Articular chondrocyte of knee joint (primary cell): Measurements from ENCODE around the gene RBM4. TPM values are rescaled to one million over a fixed set of nuclear protein-coding genes. Genes with fewer than 3 reads are reported as not detected.

Source experiments
- small RNA-seq: library from RNA; depleted of rRNA; stranded (forward); fragments of <200 nt; gene quantifications from one replicate; pipeline ENCODE3, GENCODE V24; 2012
- total RNA-seq: library from RNA; depleted of rRNA; stranded (reverse); fragments of >200 nt; gene quantifications from 2 replicates; pipeline ENCODE4 v1.2.3, GENCODE V29; 2012

The RBM4 gene, protein sequence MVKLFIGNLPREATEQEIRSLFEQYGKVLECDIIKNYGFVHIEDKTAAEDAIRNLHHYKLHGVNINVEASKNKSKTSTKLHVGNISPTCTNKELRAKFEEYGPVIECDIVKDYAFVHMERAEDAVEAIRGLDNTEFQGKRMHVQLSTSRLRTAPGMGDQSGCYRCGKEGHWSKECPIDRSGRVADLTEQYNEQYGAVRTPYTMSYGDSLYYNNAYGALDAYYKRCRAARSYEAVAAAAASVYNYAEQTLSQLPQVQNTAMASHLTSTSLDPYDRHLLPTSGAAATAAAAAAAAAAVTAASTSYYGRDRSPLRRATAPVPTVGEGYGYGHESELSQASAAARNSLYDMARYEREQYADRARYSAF
- 84.2 and 86.1 TPM in 2 replicates for total RNA-seq

DNA sequence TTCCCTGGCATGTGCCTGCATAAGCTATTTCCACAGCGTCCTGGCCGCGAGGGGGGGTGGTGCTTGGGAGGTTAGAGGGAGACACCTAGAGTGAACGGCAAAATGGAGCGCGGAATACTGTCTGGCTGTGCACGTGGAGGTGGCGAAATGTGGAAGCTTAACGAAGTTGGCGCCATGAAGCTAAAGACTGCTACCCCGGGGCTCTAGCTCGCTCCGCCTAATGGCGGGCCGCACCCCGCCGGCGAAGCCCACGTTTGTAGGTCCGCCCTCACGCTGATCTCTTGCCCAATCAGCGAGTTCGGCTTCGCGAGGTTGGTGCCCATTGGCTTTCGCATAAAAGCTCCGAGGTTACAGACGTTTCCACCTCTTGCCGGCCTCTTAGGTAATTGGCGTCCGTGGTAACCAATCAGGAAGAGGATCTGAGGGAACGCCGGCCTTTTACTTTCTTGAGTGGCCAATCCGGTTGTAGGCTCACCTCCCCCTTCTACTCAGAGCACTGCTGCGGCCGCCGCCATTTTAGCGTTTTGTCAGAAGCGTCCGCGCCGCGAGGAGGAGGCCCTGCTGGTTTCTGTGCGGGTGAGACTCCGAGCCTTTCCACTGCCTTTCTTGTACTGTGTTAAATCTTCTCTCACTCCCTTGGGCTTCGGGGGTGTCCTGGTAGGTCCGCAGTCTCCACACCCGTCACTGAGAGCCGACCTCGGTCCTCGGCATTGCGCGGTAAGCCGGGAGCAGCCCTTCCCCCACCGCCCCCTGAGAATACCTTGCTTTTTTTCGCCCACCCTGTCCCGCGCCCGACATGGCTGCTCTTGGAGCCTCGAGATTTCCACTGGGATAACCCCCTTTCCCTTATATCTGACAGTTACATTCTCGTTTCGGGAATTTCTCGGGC lies at the start of gene RBM4:
Gene RBM4, plus strand, starts transcription at position 527 of the 889 bp plus-strand sequence. CDS start 1,009 bp downstream, outside the sequence.

DNA sequence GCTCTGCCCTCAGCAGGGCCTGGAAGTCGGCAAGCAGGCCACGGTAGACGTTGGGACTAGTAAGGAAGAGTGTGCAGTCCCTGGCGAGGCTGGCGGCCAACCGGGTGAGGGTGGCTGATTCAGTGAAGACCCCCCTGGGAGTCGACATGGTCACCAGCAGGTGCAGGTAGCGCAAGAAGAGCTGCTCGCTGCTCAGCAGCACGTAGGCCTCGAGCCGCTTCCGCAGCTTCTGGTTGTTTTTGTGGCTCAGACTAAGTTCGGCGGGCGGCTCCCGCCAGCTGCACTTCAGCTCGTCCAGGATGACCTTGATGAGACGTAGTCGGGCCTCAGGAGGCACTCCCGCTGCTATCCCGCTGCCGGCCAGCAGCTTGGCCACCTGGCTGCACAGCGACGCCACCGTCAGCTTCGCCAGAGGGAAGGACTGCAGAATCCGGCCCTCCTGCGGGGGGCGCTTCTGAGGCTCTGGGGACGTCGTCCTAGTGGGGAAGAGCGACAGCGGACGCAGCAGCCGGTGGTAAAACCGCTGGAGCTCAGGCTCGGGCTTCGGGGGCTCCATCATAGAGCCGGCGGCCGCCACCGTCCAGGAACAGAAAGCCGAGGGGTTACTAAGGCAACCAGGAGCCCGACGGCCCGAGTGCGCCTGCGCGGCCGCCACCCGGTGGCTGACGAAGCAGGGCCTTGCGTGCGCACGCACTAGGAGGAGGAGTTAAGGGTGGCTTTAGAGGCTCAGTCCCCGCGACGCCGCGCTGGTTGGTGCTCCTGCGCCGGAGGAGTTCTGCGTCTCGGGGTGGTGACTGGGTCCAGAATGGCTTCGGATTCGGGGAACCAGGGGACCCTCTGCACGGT lies 45.8 kb upstream of the RBM4 start, which contains the start of the genes CCDC87 and CCS:
Gene CCDC87, minus strand, starts transcription at position 607 of the 846 bp plus-strand sequence. Its CDS starts 48 bp downstream, at position 559.
Gene CCS, plus strand, starts transcription at position 729 of the 846 bp plus-strand sequence. Its CDS starts 77 bp downstream, at position 806.

GRCh38 chr11:66616379-66617154 lies 21.9 kb upstream of the RBM4 start, which contains the start of gene RBM14:
TSS of gene RBM14 (plus strand) at chr11:66616630. CDS start at chr11:66616721, 91 bp downstream.

GRCh38 chr11:66677599-66678375 lies 39.3 kb downstream of the RBM4 start, which contains the start of gene RBM4B:
TSS of gene RBM4B (minus strand) at chr11:66677887. CDS start at chr11:66677079, 808 bp downstream.

Small RNA genes within 50 kb of the gene (small RNA-seq; reads per million reads assigned to genes)
- not detected for gene RNU4-39P

Other genes with a start within 250 kb of the RBM4 start
- gene NPAS4, start 217.7 kb upstream of the RBM4 start, total RNA-seq = under 0.01 TPM in 1 of 2 replicates, not detected in the other
- gene MRPL11, start 199.9 kb upstream of the RBM4 start, total RNA-seq = 36.5 and 45.6 TPM in 2 replicates
- gene PELI3, start 171.8 kb upstream of the RBM4 start, total RNA-seq = 8.8 and 10.1 TPM in 2 replicates
- gene DPP3, start 158.3 kb upstream of the RBM4 start, total RNA-seq = 27.1 and 33.2 TPM in 2 replicates
- gene BBS1, start 128.1 kb upstream of the RBM4 start, total RNA-seq = 37.8 and 52.4 TPM in 2 replicates
- gene ZDHHC24, start 92.7 kb upstream of the RBM4 start, total RNA-seq = 7.7 and 9.5 TPM in 2 replicates
- gene ACTN3, start 91.8 kb upstream of the RBM4 start, total RNA-seq = under 0.01 and 0.11 TPM in 2 replicates
- 26.3 and 26.8 TPM in 2 replicates for gene CTSF, start 70.1 kb upstream of the RBM4 start, total RNA-seq
- gene CCDC87, start 45.6 kb upstream of the RBM4 start, total RNA-seq = 0.76 and 0.78 TPM in 2 replicates
- 27.7 and 39.3 TPM in 2 replicates for gene CCS, start 45.5 kb upstream of the RBM4 start, total RNA-seq
- 26.5 and 30.6 TPM in 2 replicates for gene RBM14, start 22.1 kb upstream of the RBM4 start, total RNA-seq
- gene RBM4B, start 39.2 kb downstream of the RBM4 start, total RNA-seq = 16.9 and 22.2 TPM in 2 replicates
- 0.43 and 0.91 TPM in 2 replicates for gene SPTBN2, start 90.5 kb downstream of the RBM4 start, total RNA-seq
- 8.4 and 9.1 TPM in 2 replicates for gene RCE1, start 204.7 kb downstream of the RBM4 start, total RNA-seq
- 20.3 and 30.7 TPM in 2 replicates for gene LRFN4, start 218.4 kb downstream of the RBM4 start, total RNA-seq